ENCODE results near the gene CSTB. TPM values are rescaled to one million over a fixed set of nuclear protein-coding genes. Genes with fewer than 3 reads are reported as not detected.

Gene CSTB
- total RNA-seq, 2 donors from 2014 or later: 13.3 to 34.7 TPM

DNA sequence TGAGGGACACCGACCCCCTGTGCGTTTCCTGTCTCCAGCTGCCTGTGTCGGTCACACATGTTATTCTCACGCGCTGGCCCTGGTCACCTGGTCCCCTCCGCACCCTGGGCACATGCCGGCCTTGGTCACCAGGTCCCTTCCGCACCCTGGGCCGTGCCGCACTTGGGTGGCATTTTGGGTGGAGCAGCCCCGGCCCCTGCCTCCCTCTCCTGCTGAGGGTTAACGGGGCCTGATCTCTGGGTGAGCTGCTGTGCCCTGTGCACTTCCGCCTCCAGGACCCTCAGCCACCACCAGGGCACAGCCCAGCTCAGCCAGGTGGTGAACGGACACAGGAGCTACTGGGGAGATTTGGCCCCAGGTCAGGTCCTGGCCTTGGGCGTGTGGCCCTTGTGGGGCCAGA lies 39.9 kb upstream of the CSTB start:
- Histone ChIP-seq H3K4me1 (replicated peaks) (peaks cover 7% of the 10 kb centered on the region), H3K9me3 (no peaks in the 10 kb centered on the region), H3K36me3 (no peaks in the 10 kb centered on the region), H3K4me3 (no peak overlapping the region), H3K27me3 (replicated peaks; ENCODE audit: insufficient read depth) (no peaks in the 10 kb centered on the region), H3K27ac (no peak overlapping the region)
- TF ChIP-seq POLR2AphosphoS5 (IDR thresholded peaks at IDR 0.05) (no peak), POLR2A (IDR thresholded peaks at IDR 0.05) (no peak)
- TF ChIP-seq, protein P1, sequence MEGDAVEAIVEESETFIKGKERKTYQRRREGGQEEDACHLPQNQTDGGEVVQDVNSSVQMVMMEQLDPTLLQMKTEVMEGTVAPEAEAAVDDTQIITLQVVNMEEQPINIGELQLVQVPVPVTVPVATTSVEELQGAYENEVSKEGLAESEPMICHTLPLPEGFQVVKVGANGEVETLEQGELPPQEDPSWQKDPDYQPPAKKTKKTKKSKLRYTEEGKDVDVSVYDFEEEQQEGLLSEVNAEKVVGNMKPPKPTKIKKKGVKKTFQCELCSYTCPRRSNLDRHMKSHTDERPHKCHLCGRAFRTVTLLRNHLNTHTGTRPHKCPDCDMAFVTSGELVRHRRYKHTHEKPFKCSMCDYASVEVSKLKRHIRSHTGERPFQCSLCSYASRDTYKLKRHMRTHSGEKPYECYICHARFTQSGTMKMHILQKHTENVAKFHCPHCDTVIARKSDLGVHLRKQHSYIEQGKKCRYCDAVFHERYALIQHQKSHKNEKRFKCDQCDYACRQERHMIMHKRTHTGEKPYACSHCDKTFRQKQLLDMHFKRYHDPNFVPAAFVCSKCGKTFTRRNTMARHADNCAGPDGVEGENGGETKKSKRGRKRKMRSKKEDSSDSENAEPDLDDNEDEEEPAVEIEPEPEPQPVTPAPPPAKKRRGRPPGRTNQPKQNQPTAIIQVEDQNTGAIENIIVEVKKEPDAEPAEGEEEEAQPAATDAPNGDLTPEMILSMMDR (IDR thresholded peaks at IDR 0.05): no peak
- 85% methylated on average over 15 of the region's 15 CpGs for WGBS
- no peak for DNase-seq (ENCODE audit: low spot score)
- intact Hi-C loops (cut with DNase I): loop anchor here (10.0 kb wide), 1 partner anchor 119 kb away; no protein-coding TSS in a partner anchor

DNA sequence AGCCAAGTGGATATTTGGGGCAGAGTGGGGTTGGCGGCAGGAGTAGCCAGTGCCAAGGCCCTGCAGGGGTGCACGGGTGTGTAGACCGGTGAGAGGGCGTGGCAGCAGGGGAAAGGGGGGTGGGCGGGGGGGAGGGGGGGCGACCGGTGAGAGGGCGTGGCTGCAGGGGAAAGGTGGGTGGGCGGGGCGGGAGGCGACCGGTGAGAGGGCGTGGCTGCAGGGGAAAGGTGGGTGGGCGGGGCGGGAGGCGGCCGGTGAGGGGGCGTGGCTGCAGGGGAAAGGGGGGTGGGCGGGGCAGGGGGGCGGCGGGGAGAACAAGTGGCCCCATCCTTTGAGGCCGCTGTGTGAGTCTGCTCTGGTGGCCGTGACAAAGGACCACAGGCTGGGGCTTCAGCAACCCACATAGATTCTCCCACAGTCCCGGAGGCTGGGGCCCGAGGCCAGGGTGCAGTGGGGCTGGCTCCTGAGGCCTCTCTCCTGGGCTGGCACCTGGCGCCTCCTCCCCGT lies 39.1 kb upstream of the CSTB start:
- DNase-seq (ENCODE audit: low spot score): no peak
- Histone ChIP-seq H3K4me3 (no peak overlapping the region), H3K27ac (no peak overlapping the region), H3K27me3 (replicated peaks; ENCODE audit: insufficient read depth) (no peaks in the 10 kb centered on the region), H3K4me1 (replicated peaks) (peaks cover 7% of the 10 kb centered on the region), H3K9me3 (no peaks in the 10 kb centered on the region), H3K36me3 (no peaks in the 10 kb centered on the region)
- TF ChIP-seq, protein P1 (IDR thresholded peaks at IDR 0.05): no peak
- TF ChIP-seq POLR2A (IDR thresholded peaks at IDR 0.05): no peak
- no peak for TF ChIP-seq POLR2AphosphoS5 (IDR thresholded peaks at IDR 0.05)
- 31% methylated on average over 14 of the region's 27 CpGs for WGBS
- intact Hi-C loops (cut with DNase I): loop anchor here (10.0 kb wide), 1 partner anchor 120 kb away; no protein-coding TSS in a partner anchor

DNA sequence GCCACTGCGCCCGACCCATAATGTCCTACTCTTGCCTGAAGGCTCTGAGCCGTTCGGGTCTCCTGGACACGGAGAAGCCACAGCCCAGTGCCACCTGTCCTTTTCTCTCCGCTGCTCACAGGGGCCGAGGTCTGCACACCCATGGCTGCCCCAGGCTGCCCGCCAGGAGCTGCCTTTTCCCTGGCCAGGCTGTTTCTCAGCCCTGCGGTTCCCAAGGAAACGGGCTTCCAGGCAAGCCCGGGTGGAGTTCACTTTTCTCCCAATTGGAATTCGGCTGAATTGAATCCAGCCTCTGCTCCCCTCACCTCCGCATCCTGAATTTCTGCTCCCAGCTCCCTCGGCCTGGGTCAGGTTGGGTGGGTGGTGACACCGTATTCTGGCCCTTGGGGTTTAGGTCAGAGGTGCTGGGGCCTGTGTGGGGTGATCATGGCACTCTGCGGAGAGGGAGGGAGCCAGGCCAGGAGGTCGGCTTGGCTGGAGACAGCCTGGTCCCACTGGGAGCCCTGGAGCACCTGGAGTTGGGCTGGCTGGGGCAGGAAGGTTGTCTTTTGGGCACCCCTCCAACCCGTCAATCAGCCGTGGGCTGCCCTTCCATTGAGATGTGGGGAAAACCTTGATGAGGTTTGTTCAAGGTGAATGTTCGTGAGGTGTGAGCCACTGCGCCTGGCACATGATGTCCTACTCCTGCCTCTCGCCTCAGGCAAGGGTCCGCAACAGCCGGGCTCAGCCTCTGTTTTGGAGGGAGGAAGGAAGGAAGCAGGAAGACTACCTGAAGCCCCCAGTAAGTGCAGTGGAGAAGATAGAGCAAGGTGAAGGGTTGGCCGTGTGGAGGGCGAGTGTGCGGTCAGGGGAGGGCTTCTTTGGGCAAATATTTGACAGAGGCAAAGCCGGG lies 38.4 kb upstream of the CSTB start:
- Histone ChIP-seq H3K36me3 (no peaks in the 10 kb centered on the region), H3K4me3 (no peak overlapping the region), H3K4me1 (replicated peaks) (peaks cover 7% of the 10 kb centered on the region), H3K9me3 (no peaks in the 10 kb centered on the region), H3K27ac (no peak overlapping the region), H3K27me3 (replicated peaks; ENCODE audit: insufficient read depth) (no peaks in the 10 kb centered on the region)
- TF ChIP-seq POLR2AphosphoS5 (IDR thresholded peaks at IDR 0.05): no peak
- no peak for TF ChIP-seq POLR2A (IDR thresholded peaks at IDR 0.05)
- TF ChIP-seq, protein P1 (IDR thresholded peaks at IDR 0.05): no peak
- no peak for DNase-seq (ENCODE audit: low spot score)
- intact Hi-C loops (cut with DNase I): loop anchor here (10.0 kb wide), 1 partner anchor 120 kb away; no protein-coding TSS in a partner anchor
- WGBS: 62% methylated on average over 28 of the region's 28 CpGs

DNA sequence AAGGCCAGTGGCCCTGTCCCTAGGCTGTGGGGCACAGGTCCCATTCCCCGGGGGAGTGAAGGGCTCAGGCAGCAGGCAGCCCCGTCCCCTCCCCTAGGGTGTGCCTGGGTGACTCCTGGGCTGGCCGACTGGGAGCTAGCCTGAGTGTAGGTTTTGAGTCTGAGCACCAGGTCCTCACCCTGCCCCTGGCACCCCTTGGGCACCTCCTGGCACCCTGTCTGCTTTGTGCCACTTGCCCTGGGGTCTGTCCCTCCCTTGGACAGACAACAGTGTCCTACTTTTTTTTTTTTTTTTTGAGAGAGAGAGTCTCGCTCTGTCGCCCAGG lies 37.5 kb upstream of the CSTB start:
- no peak overlapping the region for H3K4me3 ChIP-seq
- TF ChIP-seq POLR2A (IDR thresholded peaks at IDR 0.05) (no peak), POLR2AphosphoS5 (IDR thresholded peaks at IDR 0.05) (no peak)
- TF ChIP-seq, protein P1 (IDR thresholded peaks at IDR 0.05): no peak
- no peak overlapping the region for H3K27ac ChIP-seq
- H3K4me1 ChIP-seq (replicated peaks): peaks cover 7% of the 10 kb centered on the region
- no peaks in the 10 kb centered on the region for H3K27me3 ChIP-seq (replicated peaks; ENCODE audit: insufficient read depth)
- no peaks in the 10 kb centered on the region for H3K36me3 ChIP-seq
- intact Hi-C loops (cut with DNase I): loop anchor here (10.0 kb wide), 1 partner anchor 121 kb away; no protein-coding TSS in a partner anchor
- 87% methylated on average over 5 of the region's 5 CpGs for WGBS
- no peaks in the 10 kb centered on the region for H3K9me3 ChIP-seq
- no peak for DNase-seq (ENCODE audit: low spot score)
